MCF 10A (cell line): Measurements from ENCODE around the gene VCAN. TPM values are rescaled to one million over a fixed set of nuclear protein-coding genes. Genes with fewer than 3 reads are reported as not detected.

Experiments
- BruUV-seq: library from RNA; stranded (reverse); fragments of 400-500 nt; replicated peaks from 2 replicates; lab custom pipeline; 2021; lab: Mats Ljungman, UMichigan
- CTCF ChIA-PET: fragments of 300-600 bp; sonication (Branson Sonifier 250); formaldehyde crosslinking; extraction: SDS; loops from one replicate; lab custom pipeline; 2021; ENCODE audit warnings: antibody characterized with exemption, inconsistent platforms; lab: Yijun Ruan, JAX
- POLR2A ChIA-PET: fragments of 300-600, 350-650 bp; sonication (Branson Sonifier 250); formaldehyde crosslinking; extraction: SDS; loops from one replicate; lab custom pipeline; 2020; ENCODE audit warnings: antibody characterized with exemption, inconsistent platforms; lab: Yijun Ruan, JAX
- DNase-seq: peaks from one replicate; pipeline ENCODE4 v3.0.0-alpha.2; 2018; ENCODE audit not compliant: unreplicated experiment
- H3K27ac Mint-ChIP-seq: one replicate; pipeline ENCODE4 v1.8.0; 2022; ENCODE audit warnings: mild to moderate bottlenecking, low read depth, mixed read lengths; ENCODE audit not compliant: unreplicated experiment
- H3K27me3 Mint-ChIP-seq: one replicate; pipeline ENCODE4 v1.8.0; 2022; ENCODE audit warnings: mixed read lengths; ENCODE audit not compliant: insufficient read depth, unreplicated experiment
- H3K36me3 Mint-ChIP-seq: one replicate; pipeline ENCODE4 v1.8.0; 2022; ENCODE audit warnings: mild to moderate bottlenecking, moderate library complexity, mixed read lengths; ENCODE audit not compliant: insufficient read depth, unreplicated experiment
- H3K4me1 Mint-ChIP-seq: one replicate; pipeline ENCODE4 v1.8.0; 2022; ENCODE audit warnings: mixed read lengths; ENCODE audit not compliant: insufficient read depth, unreplicated experiment
- H3K4me3 Mint-ChIP-seq: one replicate; pipeline ENCODE4 v1.8.0; 2022; ENCODE audit warnings: mild to moderate bottlenecking, moderate library complexity, mixed read lengths; ENCODE audit not compliant: unreplicated experiment
- H3K9me3 Mint-ChIP-seq: one replicate; pipeline ENCODE4 v1.8.0; 2022; ENCODE audit warnings: mixed read lengths; ENCODE audit not compliant: unreplicated experiment
- intact Hi-C: fragments of 100-400 bp; cut with micrococcal nuclease; formaldehyde crosslinking; loops from 2 replicates; pipeline ENCODE4 v1.14.1; 2022
- total RNA-seq: library from RNA; stranded (reverse); gene quantifications from 2 replicates; pipeline ENCODE4 v1.2.3, GENCODE V29; 2022
- TF ChIP-seq, protein P1 (sequence below): fragments of 200-600 bp; IDR thresholded peaks from one replicate; pipeline ENCODE4 v1.8.0; 2022; ENCODE audit warnings: antibody characterized with exemption, mild to moderate bottlenecking; ENCODE audit not compliant: unreplicated experiment

Gene VCAN
- total RNA-seq, 1 experiment from 2014 or later, result 50.6 TPM

DNA sequence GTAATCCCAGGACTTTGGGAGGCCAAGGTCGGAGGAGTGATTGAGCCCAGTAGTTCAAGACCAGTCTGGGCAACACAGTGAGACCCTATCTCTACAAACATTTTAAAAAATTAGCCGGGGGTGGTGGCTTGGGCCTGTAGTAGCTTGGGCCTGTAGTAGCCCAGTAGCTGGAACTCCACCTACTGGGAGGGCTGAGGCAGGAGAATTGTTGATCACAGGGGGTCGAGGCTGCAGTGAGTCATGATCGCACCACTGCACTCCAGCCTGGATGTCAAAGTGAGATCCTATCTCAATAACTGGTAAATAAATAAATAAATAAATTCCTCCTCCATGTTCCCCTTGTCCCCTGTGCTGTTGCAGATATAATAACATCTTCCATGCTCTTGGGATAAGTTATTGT lies 14.3 kb downstream of the VCAN start:
- ChIA-PET POLR2A (interaction anchor here (0.6 kb wide), 1 partner anchor 22 kb away, joined by 3 read pairs; no protein-coding TSS in a partner anchor), CTCF (interaction anchor here (1.4 to 1.8 kb wide), 2 partner anchors 11 to 1133 kb away, joined by 3 to 5 read pairs; no protein-coding TSS in a partner anchor)
- BruUV-seq, result no TSS peak
- TF ChIP-seq, protein P1, sequence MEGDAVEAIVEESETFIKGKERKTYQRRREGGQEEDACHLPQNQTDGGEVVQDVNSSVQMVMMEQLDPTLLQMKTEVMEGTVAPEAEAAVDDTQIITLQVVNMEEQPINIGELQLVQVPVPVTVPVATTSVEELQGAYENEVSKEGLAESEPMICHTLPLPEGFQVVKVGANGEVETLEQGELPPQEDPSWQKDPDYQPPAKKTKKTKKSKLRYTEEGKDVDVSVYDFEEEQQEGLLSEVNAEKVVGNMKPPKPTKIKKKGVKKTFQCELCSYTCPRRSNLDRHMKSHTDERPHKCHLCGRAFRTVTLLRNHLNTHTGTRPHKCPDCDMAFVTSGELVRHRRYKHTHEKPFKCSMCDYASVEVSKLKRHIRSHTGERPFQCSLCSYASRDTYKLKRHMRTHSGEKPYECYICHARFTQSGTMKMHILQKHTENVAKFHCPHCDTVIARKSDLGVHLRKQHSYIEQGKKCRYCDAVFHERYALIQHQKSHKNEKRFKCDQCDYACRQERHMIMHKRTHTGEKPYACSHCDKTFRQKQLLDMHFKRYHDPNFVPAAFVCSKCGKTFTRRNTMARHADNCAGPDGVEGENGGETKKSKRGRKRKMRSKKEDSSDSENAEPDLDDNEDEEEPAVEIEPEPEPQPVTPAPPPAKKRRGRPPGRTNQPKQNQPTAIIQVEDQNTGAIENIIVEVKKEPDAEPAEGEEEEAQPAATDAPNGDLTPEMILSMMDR, result no peak
- Mint-ChIP-seq H3K27ac (no peak overlapping the region), H3K36me3 (peaks cover 19% of the 10 kb centered on the region), H3K27me3 (no peaks in the 10 kb centered on the region), H3K4me1 (peaks cover 5% of the 10 kb centered on the region), H3K4me3 (no peak overlapping the region), H3K9me3 (peaks cover 7% of the 10 kb centered on the region)
- intact Hi-C loops, result no loop called here
- no peak for DNase-seq

DNA sequence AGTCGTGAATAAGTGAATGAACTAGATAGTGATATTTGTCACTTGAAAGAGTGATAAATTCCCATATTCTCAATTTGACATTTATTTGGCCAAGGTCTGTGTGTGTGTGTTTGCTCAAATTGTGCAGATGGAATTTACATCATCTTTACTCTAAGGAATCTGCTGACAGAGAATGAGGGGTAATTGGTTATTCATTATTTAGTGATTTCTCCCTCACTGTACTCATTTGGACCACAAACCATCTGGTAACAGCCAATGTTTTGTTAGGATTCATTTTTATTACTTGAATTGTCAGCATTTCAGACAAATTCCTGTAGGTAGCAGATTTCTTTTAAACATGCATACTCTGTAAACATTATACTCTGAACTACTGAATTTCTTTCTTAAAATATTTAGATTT lies 15.6 kb downstream of the VCAN start:
- Mint-ChIP-seq H3K4me3 (no peak overlapping the region), H3K27me3 (no peaks in the 10 kb centered on the region), H3K4me1 (peaks cover 5% of the 10 kb centered on the region), H3K36me3 (peaks cover 28% of the 10 kb centered on the region), H3K9me3 (peaks cover 7% of the 10 kb centered on the region), H3K27ac (no peak overlapping the region)
- no peak for DNase-seq
- ChIA-PET POLR2A (interaction anchor here (1.5 kb wide), 1 partner anchor 12 kb away, joined by 4 read pairs; no protein-coding TSS in a partner anchor), CTCF (no interaction called here)
- BruUV-seq, result no TSS peak
- TF ChIP-seq, protein P1, result no peak
- intact Hi-C loops, result no loop called here

DNA sequence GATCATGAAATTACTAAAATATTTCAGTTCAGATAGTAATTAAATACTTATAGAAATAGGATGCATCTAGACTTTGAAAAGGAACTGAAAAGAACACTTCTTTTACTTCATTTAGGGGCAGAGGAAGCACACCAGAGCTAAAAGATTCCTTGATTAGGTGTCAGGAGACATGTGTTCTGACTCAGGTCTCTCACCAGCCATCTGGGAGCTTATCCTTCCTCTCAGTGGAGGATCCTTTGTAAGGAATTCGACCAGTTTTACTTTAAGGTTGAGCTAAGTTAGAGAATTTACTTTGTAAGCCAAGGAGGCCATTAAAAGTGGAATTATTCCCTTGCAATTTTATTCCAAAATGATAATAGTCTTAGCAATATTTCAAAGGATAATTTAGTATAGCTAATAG lies 16.7 kb downstream of the VCAN start:
- DNase-seq, result no peak
- CTCF ChIA-PET, result interaction anchor here (1.0 kb wide), 1 partner anchor 1207 kb away, joined by 3 read pairs; no protein-coding TSS in a partner anchor
- TF ChIP-seq, protein P1, result no peak
- Mint-ChIP-seq H3K36me3 (peaks cover 28% of the 10 kb centered on the region), H3K4me3 (no peak overlapping the region), H3K9me3 (peaks cover 7% of the 10 kb centered on the region), H3K27me3 (no peaks in the 10 kb centered on the region), H3K27ac (no peak overlapping the region), H3K4me1 (peaks cover 5% of the 10 kb centered on the region)
- no TSS peak for BruUV-seq
- POLR2A ChIA-PET, result interaction anchor here (1.5 kb wide), 1 partner anchor 13 kb away, joined by 4 read pairs; no protein-coding TSS in a partner anchor
- intact Hi-C loops, result no loop called here

DNA sequence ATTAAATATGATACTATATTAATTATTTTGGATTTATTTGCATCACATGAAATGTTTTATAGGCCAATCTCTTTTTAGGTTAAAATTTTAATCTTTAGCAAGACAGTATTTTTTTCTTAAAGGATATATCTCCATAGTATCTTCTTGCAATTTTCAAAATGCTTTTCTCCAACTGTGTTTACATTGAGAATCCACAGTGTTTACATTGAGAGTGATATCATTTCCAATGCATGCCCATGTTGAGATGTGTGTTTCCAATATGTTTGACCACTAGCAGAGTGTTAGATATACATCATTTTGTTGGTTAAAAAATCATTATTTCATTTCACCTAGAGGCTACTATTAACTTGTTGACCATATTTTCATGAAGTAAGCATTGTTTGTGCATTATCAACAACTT lies 17.3 kb downstream of the VCAN start:
- DNase-seq, result no peak
- Mint-ChIP-seq H3K4me3 (no peak overlapping the region), H3K4me1 (peaks cover 5% of the 10 kb centered on the region), H3K9me3 (peaks cover 7% of the 10 kb centered on the region), H3K27me3 (no peaks in the 10 kb centered on the region), H3K36me3 (peaks cover 27% of the 10 kb centered on the region), H3K27ac (no peak overlapping the region)
- BruUV-seq, result no TSS peak
- intact Hi-C loops, result no loop called here
- ChIA-PET POLR2A (no interaction called here), CTCF (interaction anchor here (1.0 kb wide), 1 partner anchor 1207 kb away, joined by 3 read pairs; no protein-coding TSS in a partner anchor)
- TF ChIP-seq, protein P1, result no peak
